ENCODE results near the gene SLC22A1.

Gene SLC22A1

GRCh38 chr6:160121558-160121957 is at the start of gene SLC22A1:
SLC22A1 (plus strand) TSS chr6:160121815; CDS start chr6:160121936, 121 bp downstream.
- TF ChIP-seq CTCF (IDR thresholded peaks at IDR 0.05; ENCODE audit: borderline replicate concordance, insufficient read depth, low read depth, low read length) = no peak
- no peak within 1 kb of the TSS for H3K4me3 ChIP-seq (ENCODE audit: low read depth, low read length)

- no peak overlapping the region for H3K4me3 ChIP-seq (ENCODE audit: low read depth, low read length)
- TF ChIP-seq CTCF (IDR thresholded peaks at IDR 0.05; ENCODE audit: borderline replicate concordance, insufficient read depth, low read depth, low read length) = no peak
These were observed 48.3 kb upstream of the SLC22A1 start for GRCh38 chr6:160073272-160073671.

GRCh38 chr6:160076009-160076408 is 45.6 kb upstream of the SLC22A1 start:
- no peak for TF ChIP-seq CTCF (IDR thresholded peaks at IDR 0.05; ENCODE audit: borderline replicate concordance, insufficient read depth, low read depth, low read length)
- no peak overlapping the region for H3K4me3 ChIP-seq (ENCODE audit: low read depth, low read length)

- H3K4me3 ChIP-seq (ENCODE audit: low read depth, low read length) = no peak overlapping the region
- TF ChIP-seq CTCF (IDR thresholded peaks at IDR 0.05; ENCODE audit: borderline replicate concordance, insufficient read depth, low read depth, low read length) = no peak
These were observed 44.6 kb upstream of the SLC22A1 start for GRCh38 chr6:160077024-160077423.

GRCh38 chr6:160077526-160077925 is 44.1 kb upstream of the SLC22A1 start:
- no peak for TF ChIP-seq CTCF (IDR thresholded peaks at IDR 0.05; ENCODE audit: borderline replicate concordance, insufficient read depth, low read depth, low read length)
- H3K4me3 ChIP-seq (ENCODE audit: low read depth, low read length) = no peak overlapping the region

GRCh38 chr6:160078883-160079685 is 42.5 kb upstream of the SLC22A1 start:
- TF ChIP-seq CTCF (IDR thresholded peaks at IDR 0.05; ENCODE audit: borderline replicate concordance, insufficient read depth, low read depth, low read length) = no peak
- no peak overlapping the region for H3K4me3 ChIP-seq (ENCODE audit: low read depth, low read length)

GRCh38 chr6:160079686-160080043 is 42.0 kb upstream of the SLC22A1 start:
- H3K4me3 ChIP-seq (ENCODE audit: low read depth, low read length) = no peak overlapping the region
- no peak for TF ChIP-seq CTCF (IDR thresholded peaks at IDR 0.05; ENCODE audit: borderline replicate concordance, insufficient read depth, low read depth, low read length)

All from GM12875 (cell line).